HepG2 (cell line): ENCODE measurements around the gene KIF25. TPM values are rescaled to one million over a fixed set of nuclear protein-coding genes. Genes with fewer than 3 reads are reported as not detected.

Experiments used
- AGO2 ChIP-seq: fragments of 200-400 bp; formaldehyde crosslinking; optimal IDR thresholded peaks from 2 replicates; pipeline ENCODE3; 2017; ENCODE audit warnings: mild to moderate bottlenecking, low read depth, low read length, moderate library complexity
- FOXA1 ChIP-seq, 2 experiments: fragments of 450-650 bp in 1 of 2; sonication (generic) in 1 of 2; formaldehyde crosslinking in 1 of 2; IDR thresholded peaks; 2 replicates each; pipeline versions ENCODE4 v1.4.0 to v1.6.1; 2016 to 2020; ENCODE audit warnings: missing genetic modification reagents in 1 of 2
- FOXP1 ChIP-seq, 2 experiments: fragments of 450-650 bp in 1 of 2; IDR thresholded peaks; 2 replicates each; pipeline ENCODE4 v1.6.1; 2017 to 2018; ENCODE audit warnings: antibody characterized with exemption in 1 of 2
- GTF2F1 ChIP-seq: fragments of 150-350 bp; IDR thresholded peaks from 2 replicates; pipeline ENCODE4 v1.6.1; 2014; ENCODE audit warnings: low read length
- HDAC1 ChIP-seq: sonication (generic); formaldehyde crosslinking; IDR thresholded peaks from 2 replicates; pipeline ENCODE4 v1.5.1; 2020; ENCODE audit warnings: mild to moderate bottlenecking, missing genetic modification reagents
- HMG20B ChIP-seq: conservative IDR thresholded peaks from 2 replicates; pipeline ENCODE4 v1.6.1; 2016; ENCODE audit warnings: missing genetic modification reagents, missing compliant biosample characterization
- KAT8 ChIP-seq: IDR thresholded peaks from 2 replicates; pipeline ENCODE4 v1.6.1; 2016; ENCODE audit warnings: missing genetic modification reagents, missing compliant biosample characterization
- MXD4 ChIP-seq: IDR thresholded peaks from 2 replicates; pipeline ENCODE4 v1.6.1; 2016; ENCODE audit warnings: mild to moderate bottlenecking, missing biosample characterization, missing genetic modification reagents
- ONECUT2 ChIP-seq: sonication (generic); formaldehyde crosslinking; IDR thresholded peaks from 2 replicates; pipeline ENCODE4 v1.4.0; 2020; ENCODE audit warnings: missing genetic modification reagents
- PHF8 ChIP-seq: sonication (generic); formaldehyde crosslinking; IDR thresholded peaks from 2 replicates; pipeline ENCODE4 v1.5.0; 2020; ENCODE audit warnings: missing genetic modification reagents
- REPIN1 ChIP-seq: sonication (generic); formaldehyde crosslinking; IDR thresholded peaks from 2 replicates; pipeline ENCODE4 v1.8.0; 2022; ENCODE audit warnings: missing genetic modification reagents, low read depth, mild to moderate bottlenecking, borderline replicate concordance
- TBL1XR1 ChIP-seq: fragments of 150-350 bp; IDR thresholded peaks from 2 replicates; pipeline ENCODE4 v1.6.1; 2014; ENCODE audit warnings: borderline replicate concordance, low read length; ENCODE audit not compliant: partially characterized antibody
- ZBTB38 ChIP-seq: sonication (generic); formaldehyde crosslinking; IDR thresholded peaks from 2 replicates; pipeline ENCODE4 v1.5.1; 2020; ENCODE audit warnings: mild to moderate bottlenecking, missing genetic modification reagents
- ZNF224 ChIP-seq: sonication (generic); formaldehyde crosslinking; IDR thresholded peaks from 2 replicates; pipeline ENCODE4 v1.5.0; 2020; ENCODE audit warnings: mild to moderate bottlenecking, missing genetic modification reagents
- ZNF354B ChIP-seq: sonication (generic); formaldehyde crosslinking; IDR thresholded peaks from 2 replicates; pipeline ENCODE4 v1.8.0; 2022; ENCODE audit warnings: mild to moderate bottlenecking, missing genetic modification reagents
- ZNF556 ChIP-seq: sonication (generic); formaldehyde crosslinking; IDR thresholded peaks from 2 replicates; pipeline ENCODE4 v1.4.0; 2020; ENCODE audit warnings: mild to moderate bottlenecking, missing genetic modification reagents, borderline replicate concordance
- ZNF766 ChIP-seq: sonication (generic); formaldehyde crosslinking; IDR thresholded peaks from 2 replicates; pipeline ENCODE4 v1.5.0; 2020; ENCODE audit warnings: missing genetic modification reagents, borderline replicate concordance
- polyA plus RNA-seq, 8 experiments: library from polyadenylated mRNA; depleted of rRNA in 3 of 8; stranded (reverse) in 7 of 8; unstranded in 1 of 8; fragments of >200 nt; fragmentation: Illumina TruSeq in 4 of 8; extraction: Trizol in 4 of 8; gene quantifications; 2 replicates each; pipeline versions ENCODE4 v1.2.1 to v1.2.3, GENCODE V29; 2011 to 2016; ENCODE audit warnings: low read depth in 4 of 8, missing spikeins in 1 of 8, mixed read lengths in 1 of 8; ENCODE audit not compliant: insufficient read depth in 1 of 8
- total RNA-seq, 5 experiments: library from RNA; depleted of rRNA; stranded (reverse); fragments of >200 nt; fragmentation: Illumina TruSeq; extraction: Trizol; gene quantifications; 2 replicates each; pipeline ENCODE4 v1.2.3, GENCODE V29; 2016; ENCODE audit warnings: low read depth in 1 of 5
- TF ChIP-seq, protein P1 (sequence below): sonication (generic); formaldehyde crosslinking; IDR thresholded peaks from 2 replicates; pipeline ENCODE4 v1.8.0; 2023; ENCODE audit warnings: mild to moderate bottlenecking, missing genetic modification reagents
- TF ChIP-seq, protein P2 (sequence below): sonication (generic); formaldehyde crosslinking; IDR thresholded peaks from 2 replicates; pipeline ENCODE4 v1.4.0; 2020; ENCODE audit warnings: missing genetic modification reagents, borderline replicate concordance
- TF ChIP-seq, protein P3 (sequence below): IDR thresholded peaks from 2 replicates; pipeline ENCODE4 v1.4.0; 2020; ENCODE audit warnings: mild to moderate bottlenecking, missing genetic modification reagents
- TF ChIP-seq, protein P4 (sequence below): IDR thresholded peaks from 2 replicates; pipeline ENCODE4 v1.6.1; 2016; ENCODE audit warnings: missing compliant biosample characterization, missing genetic modification reagents, borderline replicate concordance
- TF ChIP-seq, protein P5 (sequence below): sonication (generic); formaldehyde crosslinking; conservative IDR thresholded peaks from 2 replicates; pipeline ENCODE4 v1.4.0; 2020; ENCODE audit warnings: missing genetic modification reagents

Gene KIF25
- total and polyA plus RNA-seq, 2 of the 13 experiments (the other 11 are each of a cell fraction or from before 2014, with no cell fraction given): not detected

DNA sequence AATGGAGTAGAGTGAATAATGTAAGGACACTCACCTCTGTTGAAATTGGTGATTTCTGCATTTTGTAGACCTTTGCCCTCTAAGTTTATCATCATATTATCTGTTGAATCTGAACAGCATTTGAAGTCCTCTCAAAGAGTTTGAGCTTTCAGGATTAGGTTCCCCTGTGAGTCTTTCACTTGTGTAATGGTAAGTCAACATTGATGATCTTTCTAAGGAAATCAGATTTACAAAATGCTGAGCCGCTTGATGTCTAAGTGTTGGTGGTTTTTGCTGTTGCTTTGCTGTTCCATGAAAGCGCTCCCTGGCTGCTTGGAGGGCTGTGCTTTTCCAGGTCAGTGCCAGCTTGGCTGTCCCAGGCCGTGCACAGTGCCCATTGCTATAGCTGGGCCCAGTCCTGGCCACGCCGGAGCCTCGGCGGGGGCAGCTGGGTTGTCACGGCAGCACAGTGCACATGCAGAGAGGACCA is 33.8 kb upstream of the KIF25 start (continued):
- TF ChIP-seq ZNF556: 0 out of 2 replicates have a peak, but pooled peaks have one; percentile 29
- TF ChIP-seq FOXA1 (IDR thresholded peaks at IDR 0.05): peak; percentile 56; the same call in 1 of the 2 replicates
- TF ChIP-seq FOXA1 (CRISPR knock-in tag; IDR thresholded peaks at IDR 0.05): peak; percentile 94
- TF ChIP-seq HDAC1: no peak; the same call in none of the 2 replicates
- TF ChIP-seq, protein P1, sequence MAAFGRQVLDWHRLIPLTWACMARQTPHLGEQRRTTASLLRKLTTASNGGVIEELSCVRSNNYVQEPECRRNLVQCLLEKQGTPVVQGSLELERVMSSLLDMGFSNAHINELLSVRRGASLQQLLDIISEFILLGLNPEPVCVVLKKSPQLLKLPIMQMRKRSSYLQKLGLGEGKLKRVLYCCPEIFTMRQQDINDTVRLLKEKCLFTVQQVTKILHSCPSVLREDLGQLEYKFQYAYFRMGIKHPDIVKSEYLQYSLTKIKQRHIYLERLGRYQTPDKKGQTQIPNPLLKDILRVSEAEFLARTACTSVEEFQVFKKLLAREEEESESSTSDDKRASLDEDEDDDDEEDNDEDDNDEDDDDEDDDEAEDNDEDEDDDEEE: no peak
- peak; percentile 89 for TF ChIP-seq ZBTB38
- TF ChIP-seq KAT8 (CRISPR knock-in tag): peak; percentile 60; the same call in 1 of the 2 replicates
- peak; percentile 92 for TF ChIP-seq HMG20B (CRISPR knock-in tag)
- no peak for TF ChIP-seq MXD4
- TF ChIP-seq, protein P2, sequence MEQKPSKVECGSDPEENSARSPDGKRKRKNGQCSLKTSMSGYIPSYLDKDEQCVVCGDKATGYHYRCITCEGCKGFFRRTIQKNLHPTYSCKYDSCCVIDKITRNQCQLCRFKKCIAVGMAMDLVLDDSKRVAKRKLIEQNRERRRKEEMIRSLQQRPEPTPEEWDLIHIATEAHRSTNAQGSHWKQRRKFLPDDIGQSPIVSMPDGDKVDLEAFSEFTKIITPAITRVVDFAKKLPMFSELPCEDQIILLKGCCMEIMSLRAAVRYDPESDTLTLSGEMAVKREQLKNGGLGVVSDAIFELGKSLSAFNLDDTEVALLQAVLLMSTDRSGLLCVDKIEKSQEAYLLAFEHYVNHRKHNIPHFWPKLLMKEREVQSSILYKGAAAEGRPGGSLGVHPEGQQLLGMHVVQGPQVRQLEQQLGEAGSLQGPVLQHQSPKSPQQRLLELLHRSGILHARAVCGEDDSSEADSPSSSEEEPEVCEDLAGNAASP: peak; percentile 84
- TF ChIP-seq, protein P3, sequence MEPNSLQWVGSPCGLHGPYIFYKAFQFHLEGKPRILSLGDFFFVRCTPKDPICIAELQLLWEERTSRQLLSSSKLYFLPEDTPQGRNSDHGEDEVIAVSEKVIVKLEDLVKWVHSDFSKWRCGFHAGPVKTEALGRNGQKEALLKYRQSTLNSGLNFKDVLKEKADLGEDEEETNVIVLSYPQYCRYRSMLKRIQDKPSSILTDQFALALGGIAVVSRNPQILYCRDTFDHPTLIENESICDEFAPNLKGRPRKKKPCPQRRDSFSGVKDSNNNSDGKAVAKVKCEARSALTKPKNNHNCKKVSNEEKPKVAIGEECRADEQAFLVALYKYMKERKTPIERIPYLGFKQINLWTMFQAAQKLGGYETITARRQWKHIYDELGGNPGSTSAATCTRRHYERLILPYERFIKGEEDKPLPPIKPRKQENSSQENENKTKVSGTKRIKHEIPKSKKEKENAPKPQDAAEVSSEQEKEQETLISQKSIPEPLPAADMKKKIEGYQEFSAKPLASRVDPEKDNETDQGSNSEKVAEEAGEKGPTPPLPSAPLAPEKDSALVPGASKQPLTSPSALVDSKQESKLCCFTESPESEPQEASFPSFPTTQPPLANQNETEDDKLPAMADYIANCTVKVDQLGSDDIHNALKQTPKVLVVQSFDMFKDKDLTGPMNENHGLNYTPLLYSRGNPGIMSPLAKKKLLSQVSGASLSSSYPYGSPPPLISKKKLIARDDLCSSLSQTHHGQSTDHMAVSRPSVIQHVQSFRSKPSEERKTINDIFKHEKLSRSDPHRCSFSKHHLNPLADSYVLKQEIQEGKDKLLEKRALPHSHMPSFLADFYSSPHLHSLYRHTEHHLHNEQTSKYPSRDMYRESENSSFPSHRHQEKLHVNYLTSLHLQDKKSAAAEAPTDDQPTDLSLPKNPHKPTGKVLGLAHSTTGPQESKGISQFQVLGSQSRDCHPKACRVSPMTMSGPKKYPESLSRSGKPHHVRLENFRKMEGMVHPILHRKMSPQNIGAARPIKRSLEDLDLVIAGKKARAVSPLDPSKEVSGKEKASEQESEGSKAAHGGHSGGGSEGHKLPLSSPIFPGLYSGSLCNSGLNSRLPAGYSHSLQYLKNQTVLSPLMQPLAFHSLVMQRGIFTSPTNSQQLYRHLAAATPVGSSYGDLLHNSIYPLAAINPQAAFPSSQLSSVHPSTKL (CRISPR knock-in tag): peak; percentile 98
- TF ChIP-seq ZNF766: no peak
- TF ChIP-seq, protein P4, sequence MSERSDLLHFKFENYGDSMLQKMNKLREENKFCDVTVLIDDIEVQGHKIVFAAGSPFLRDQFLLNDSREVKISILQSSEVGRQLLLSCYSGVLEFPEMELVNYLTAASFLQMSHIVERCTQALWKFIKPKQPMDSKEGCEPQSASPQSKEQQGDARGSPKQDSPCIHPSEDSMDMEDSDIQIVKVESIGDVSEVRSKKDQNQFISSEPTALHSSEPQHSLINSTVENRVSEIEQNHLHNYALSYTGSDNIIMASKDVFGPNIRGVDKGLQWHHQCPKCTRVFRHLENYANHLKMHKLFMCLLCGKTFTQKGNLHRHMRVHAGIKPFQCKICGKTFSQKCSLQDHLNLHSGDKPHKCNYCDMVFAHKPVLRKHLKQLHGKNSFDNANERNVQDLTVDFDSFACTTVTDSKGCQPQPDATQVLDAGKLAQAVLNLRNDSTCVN: peak; percentile 85; the same call in 1 of the 2 replicates
- peak; percentile 36 for TF ChIP-seq AGO2
- peak; percentile 87 for TF ChIP-seq ONECUT2 (CRISPR knock-in tag)
- no peak for TF ChIP-seq GTF2F1
- peak; percentile 80 for TF ChIP-seq TBL1XR1
- TF ChIP-seq FOXP1 (IDR thresholded peaks at IDR 0.05): no peak
- TF ChIP-seq FOXP1 (CRISPR knock-in tag; IDR thresholded peaks at IDR 0.05): peak; percentile 82
- TF ChIP-seq PHF8: peak; percentile 17; the same call in 1 of the 2 replicates
- TF ChIP-seq ZNF224 (CRISPR knock-in tag): no peak
- no peak for TF ChIP-seq ZNF354B (CRISPR knock-in tag)
- TF ChIP-seq REPIN1 (CRISPR knock-in tag): peak; percentile 87
- TF ChIP-seq, protein P5, sequence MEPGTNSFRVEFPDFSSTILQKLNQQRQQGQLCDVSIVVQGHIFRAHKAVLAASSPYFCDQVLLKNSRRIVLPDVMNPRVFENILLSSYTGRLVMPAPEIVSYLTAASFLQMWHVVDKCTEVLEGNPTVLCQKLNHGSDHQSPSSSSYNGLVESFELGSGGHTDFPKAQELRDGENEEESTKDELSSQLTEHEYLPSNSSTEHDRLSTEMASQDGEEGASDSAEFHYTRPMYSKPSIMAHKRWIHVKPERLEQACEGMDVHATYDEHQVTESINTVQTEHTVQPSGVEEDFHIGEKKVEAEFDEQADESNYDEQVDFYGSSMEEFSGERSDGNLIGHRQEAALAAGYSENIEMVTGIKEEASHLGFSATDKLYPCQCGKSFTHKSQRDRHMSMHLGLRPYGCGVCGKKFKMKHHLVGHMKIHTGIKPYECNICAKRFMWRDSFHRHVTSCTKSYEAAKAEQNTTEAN (CRISPR knock-in tag): peak; percentile 91
